CD4-positive, alpha-beta T cell treated with Interleukin-4 for 1 hour (primary cell): Measurements from ENCODE around the gene BAAT.
"Not testable (repeated sequence)": the region's sequence is repeated elsewhere in the genome, so short reads cannot be mapped to it uniquely, and the experiment has no call there.

Source experiments
- DNase-seq, 2 donors: peaks; one replicate each; pipeline ENCODE4 v3.0.0-alpha.2; 2020 to 2022

BAAT gene

GRCh38 chr9:101359679-101360078 is 25.1 kb downstream of the BAAT start:
- no peak for DNase-seq

DNA sequence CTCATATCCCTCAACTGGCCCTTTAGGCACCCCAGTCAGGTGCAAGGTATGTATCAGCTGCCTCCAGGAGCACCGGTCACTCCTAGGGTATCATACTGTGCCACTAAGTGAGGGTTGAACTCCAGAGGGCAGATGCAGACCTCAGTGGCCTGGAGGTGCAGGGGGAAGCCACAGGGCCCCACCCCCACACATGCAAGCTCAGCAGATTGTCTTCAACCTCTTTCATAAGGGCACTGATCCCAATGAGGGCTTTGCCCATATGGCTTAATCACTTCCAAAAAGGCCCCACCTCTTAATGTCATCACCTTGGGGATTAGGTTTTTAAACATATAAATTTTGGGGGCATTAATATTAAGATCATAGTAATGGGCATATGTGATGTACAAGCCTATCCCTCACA is 28.2 kb downstream of the BAAT start:
- no peak for DNase-seq

DNA sequence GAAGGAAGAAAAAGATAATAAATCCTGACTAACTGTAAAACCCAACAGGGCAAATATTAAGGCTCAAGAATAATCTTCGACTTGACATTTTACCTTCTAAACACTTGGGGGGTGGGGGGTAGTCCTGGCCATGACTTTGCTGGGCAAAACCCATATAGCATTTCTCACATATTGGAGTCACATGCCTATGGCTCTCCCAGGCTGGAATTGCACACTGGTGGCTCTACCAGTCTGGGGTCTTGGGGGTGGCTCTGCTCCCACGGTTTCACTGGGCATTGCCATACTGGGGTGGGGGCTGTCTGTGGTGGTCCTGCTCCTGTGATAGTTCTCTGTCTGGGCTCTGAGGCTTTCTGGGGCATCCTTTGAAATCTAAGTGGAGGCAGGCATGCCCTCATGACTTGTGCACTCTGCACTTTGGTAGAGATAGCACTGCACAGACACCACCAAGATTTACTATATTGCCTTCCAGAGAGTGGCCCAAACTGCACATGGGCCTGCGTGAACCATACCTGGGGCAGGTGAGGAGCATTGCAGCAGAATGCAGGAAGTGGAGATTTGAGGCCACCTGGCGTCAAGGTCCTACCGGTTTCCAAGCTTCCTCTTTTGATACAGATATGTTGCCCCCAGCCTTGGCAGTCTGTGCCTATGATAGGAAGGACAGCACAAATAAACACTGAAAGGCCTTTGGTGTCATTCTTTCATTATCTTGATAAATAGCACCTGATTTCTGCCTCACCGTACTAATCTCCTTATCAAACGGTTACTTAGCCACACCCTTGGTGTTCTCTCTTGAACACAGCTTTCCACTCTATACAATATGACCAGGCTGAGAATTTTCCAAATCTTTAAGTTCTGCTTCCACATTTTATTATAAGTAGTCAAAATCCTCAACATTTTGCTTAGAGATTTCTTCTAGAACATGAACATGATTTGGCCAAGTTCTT is 29.8 kb downstream of the BAAT start:
- no peak for DNase-seq

- DNase-seq = no peak
These were observed 30.6 kb downstream of the BAAT start for GRCh38 chr9:101354143-101354764.

DNA sequence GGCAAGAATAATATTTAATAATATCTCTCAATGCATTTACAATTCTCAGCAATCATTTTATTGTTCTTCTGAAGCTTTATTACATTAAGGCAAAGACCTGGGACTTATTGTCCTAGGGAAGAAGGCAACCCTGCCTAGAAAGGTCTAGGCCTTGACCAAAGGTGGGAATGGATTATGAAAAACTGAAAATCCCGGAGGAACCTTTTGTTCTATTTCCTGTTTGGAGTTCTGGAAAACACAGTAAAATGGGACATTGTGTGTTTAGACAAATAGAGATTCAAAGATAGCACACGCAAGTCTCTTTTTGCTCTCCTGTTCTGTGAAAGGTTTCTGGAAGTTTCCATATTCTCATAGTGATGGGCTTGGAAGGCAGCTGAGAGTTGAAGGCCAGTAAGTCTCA is 31.1 kb downstream of the BAAT start:
- DNase-seq = no peak

DNA sequence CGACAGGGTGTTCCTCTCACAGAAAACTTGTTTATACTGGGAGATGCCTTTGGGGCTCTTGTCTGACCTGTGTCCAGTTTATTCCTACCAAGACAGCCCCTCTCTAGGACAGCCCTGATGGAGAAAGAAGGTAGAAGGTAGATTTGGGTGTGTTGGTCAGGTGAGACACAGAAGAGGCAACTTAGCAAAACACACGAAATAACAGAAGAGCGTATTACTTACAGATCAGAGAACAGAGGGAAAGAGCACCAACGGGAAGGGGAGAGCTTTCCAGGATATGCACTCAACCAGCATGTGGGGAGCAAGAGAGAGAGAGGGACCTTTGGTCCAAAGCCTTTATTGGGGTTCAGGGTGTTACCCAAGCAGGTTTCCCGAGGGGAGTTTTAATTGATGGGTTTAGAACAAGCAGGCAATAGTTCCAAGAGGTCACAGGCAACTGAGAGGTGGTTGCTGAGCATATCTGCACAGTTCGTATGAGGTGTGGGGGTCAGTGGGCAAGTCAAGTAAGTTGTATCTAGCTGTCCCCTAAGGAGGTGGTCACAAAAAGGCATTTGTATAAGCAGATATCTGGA is 31.8 kb downstream of the BAAT start:
- DNase-seq = no peak

- no peak for DNase-seq
These were observed 34.5 kb downstream of the BAAT start for GRCh38 chr9:101350285-101350684.

DNA sequence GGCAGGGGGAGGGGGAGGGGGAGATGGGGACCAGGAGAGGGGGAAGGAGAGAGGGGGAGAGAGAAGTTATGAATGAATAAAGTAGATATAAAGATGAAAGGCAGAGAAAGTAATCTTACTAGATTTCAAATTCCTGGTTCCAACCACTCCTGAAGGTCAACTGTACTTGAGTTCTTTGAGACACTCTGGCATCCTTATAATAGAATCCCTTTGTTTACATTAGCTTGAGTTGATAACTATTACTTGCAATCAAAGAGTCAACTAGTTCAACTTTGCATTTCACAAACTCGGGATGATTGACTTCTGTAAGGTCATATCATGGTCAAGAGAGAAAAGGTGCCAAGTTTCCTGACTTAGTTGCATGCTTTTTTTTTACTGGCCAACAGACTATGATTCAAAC is 42.2 kb downstream of the BAAT start:
- DNase-seq = no peak

- no peak for DNase-seq
These were observed 42.8 kb downstream of the BAAT start for GRCh38 chr9:101341958-101342357.

DNA sequence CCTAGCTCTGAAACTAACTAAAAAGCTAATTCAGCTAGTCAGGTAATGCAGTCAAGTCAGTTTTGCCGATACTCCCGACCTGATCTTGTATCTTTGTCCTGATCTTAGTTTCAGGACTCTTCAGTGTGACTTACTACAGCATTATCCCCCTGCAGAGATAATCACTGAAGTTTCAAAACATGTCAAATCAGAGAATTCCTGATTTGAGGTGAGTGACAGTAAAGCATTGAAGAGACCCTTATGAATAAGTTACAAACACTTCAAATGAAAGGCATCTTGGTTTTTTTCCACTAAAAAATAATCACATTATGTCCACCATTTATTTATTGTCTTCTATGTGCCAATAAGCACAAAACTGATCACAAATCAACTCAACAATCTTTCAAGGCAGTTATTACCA is 47.6 kb downstream of the BAAT start:
- no peak for DNase-seq

DNA sequence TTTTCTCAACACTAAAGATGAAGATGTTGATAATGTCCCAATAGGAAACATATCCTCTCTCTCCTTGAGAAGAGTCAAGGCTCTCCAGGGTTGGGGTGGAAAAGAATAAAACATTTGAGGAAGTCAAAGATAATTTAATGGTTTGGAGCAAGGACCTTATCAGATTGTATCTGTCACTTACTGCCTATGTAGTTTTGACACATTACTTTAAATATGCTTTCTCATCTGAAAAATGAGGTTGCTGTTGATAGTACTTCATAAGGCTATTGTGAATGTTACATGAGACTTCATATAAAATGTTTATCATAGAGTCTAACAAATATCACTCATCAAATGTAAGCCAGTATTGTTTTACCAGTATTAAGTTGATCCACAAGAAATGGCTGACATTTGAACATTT is 48.7 kb downstream of the BAAT start:
- DNase-seq = no peak

DNA sequence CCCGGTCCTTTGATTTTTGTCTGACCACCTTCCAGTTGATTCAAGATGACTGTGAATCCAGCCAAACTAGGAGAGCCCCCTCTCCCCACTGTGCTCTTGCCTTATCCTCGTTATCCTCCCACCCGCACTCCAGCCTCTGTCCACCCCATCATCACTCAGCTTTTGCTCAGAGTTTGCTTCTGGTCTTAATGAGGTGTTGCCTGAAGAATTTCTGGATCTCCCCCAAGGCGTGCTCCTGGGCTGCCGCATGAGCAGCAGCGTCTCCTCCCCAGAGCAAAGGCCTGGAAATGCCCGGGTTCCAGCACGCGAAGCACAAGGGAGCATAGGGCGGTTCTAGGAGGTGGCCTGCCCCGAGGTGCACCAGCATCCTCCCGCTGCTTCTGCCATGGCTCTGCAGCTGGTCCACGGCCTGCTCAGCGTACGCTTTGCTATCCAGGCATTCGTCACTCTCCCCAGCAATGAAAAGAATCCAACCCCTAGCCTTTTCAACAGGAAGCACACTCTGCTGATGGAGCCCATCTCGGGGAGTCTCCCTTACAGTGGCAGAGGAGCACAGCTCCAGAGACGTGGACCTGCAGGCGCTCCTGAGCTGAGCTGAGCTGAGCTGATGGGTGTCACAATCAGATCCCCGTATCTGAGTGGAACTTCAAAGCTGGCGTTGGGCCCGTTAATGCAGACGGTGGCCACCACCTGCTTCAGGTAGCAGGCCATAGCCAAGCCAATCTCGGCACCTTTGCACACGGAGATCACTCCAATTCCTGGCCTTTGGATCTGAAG is 50.7 kb downstream of the BAAT start:
- DNase-seq = no peak

GRCh38 chr9:101333490-101333889 is 51.3 kb downstream of the BAAT start:
- no peak for DNase-seq

DNA sequence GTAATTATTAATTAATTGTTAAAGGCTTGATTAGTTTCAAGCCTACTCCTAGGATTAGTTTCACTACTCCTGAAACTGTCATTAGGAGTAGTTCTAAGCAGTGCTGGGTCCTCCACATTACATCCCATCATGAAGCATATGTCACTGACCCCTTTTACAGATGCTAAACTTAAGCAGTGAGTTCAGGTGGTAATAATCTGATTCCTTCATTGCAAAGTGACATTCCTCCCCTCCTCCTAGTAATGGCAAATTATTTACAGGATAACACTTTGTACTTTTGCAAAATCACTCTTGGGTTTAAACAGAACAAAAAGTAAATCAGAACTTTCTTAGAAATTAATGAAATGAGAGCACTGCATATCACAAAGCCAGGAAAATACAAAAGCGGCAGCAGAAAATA is 52.4 kb downstream of the BAAT start:
- DNase-seq = no peak

DNA sequence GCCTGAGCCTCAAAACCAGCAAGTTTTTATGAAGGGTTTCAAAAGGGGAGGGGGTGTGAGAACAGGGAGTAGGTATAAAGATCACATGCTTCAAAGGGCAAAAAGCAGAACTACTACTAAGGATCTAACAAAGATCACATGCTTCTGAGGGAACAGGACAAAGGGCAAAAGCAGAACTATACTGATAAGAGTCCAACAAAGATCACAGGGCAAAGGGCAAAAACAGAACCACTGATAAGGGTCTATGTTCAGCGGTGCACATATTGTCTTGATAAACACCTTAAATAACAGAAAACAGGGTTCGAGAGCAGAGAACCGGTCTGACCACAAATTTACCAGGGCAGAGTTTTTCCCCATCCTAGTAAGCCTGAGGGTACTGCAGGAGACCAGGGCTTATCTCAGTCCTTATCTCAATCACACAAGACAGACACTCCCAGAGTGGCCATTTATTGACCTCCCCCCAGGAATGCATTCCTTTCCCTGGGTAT is 57.3 kb downstream of the BAAT start:
- DNase-seq = not testable (repeated sequence)

GRCh38 chr9:101326501-101326900 is 58.3 kb downstream of the BAAT start:
- DNase-seq = no peak

- DNase-seq = no peak
These were observed 58.8 kb downstream of the BAAT start for GRCh38 chr9:101326035-101326434.

- DNase-seq = no peak
These were observed 59.8 kb downstream of the BAAT start for GRCh38 chr9:101325053-101325452.

GRCh38 chr9:101324245-101324804 is 60.5 kb downstream of the BAAT start:
- DNase-seq = no peak

GRCh38 chr9:101323129-101323528 is 61.7 kb downstream of the BAAT start:
- no peak for DNase-seq

GRCh38 chr9:101317735-101318134 is 67.1 kb downstream of the BAAT start:
- no peak for DNase-seq

- DNase-seq = no peak
These were observed 69.7 kb downstream of the BAAT start for GRCh38 chr9:101315112-101315450.

GRCh38 chr9:101312661-101313060 is 72.1 kb downstream of the BAAT start:
- no peak for DNase-seq
